Measurements from ENCODE around the gene MACROH2A1.

DNA sequence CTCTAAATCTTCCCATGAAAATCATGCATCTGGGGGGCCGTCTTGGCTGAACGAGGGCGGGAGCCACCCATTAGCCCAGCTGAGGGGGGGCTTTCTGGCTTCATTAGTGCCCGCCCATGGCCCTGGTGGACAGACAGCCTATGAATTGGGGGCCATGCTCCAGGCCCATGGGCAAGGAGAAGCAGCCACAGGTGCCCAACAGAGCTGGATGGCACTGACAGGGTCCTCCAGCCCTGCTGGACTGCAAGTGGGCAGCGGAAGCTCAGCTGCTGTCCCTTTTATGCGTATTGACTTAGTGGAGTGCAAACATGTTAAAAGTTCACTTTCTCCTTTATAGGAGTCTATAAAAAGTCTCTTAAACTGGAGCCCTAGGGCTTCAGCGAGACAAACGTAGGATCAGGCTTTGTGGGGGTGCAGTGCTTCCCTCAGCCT lies 75.3 kb downstream of the MACROH2A1 start:
- TF ChIP-seq, protein P1, sequence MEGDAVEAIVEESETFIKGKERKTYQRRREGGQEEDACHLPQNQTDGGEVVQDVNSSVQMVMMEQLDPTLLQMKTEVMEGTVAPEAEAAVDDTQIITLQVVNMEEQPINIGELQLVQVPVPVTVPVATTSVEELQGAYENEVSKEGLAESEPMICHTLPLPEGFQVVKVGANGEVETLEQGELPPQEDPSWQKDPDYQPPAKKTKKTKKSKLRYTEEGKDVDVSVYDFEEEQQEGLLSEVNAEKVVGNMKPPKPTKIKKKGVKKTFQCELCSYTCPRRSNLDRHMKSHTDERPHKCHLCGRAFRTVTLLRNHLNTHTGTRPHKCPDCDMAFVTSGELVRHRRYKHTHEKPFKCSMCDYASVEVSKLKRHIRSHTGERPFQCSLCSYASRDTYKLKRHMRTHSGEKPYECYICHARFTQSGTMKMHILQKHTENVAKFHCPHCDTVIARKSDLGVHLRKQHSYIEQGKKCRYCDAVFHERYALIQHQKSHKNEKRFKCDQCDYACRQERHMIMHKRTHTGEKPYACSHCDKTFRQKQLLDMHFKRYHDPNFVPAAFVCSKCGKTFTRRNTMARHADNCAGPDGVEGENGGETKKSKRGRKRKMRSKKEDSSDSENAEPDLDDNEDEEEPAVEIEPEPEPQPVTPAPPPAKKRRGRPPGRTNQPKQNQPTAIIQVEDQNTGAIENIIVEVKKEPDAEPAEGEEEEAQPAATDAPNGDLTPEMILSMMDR (IDR thresholded peaks at IDR 0.05) = no peak
- no peak for TF ChIP-seq POLR2A (IDR thresholded peaks at IDR 0.05)

All from vagina (tissue), 2 donors.